Mucosa of rectum (tissue), 2 donors: ENCODE measurements around the gene SEMA3B.
A peak's percentile ranks its signal among the peaks of the same experiment; 100 is the strongest.

ENCODE experiments used
- H3K27ac ChIP-seq, 2 donors: one replicate each; pipeline ENCODE4 v1.7.0; 2013; ENCODE audit warnings: inconsistent platforms in 2 of 2, low read depth in 2 of 2, low read length in 2 of 2
- H3K27me3 ChIP-seq, 2 donors: one replicate each; pipeline ENCODE4 v1.7.0; 2013; ENCODE audit warnings: low read length in 2 of 2; ENCODE audit not compliant: control insufficient read depth in 2 of 2, insufficient read depth in 2 of 2
- H3K36me3 ChIP-seq, 2 donors: one replicate each; pipeline ENCODE4 v1.7.0; 2013; ENCODE audit warnings: low read length in 2 of 2; ENCODE audit not compliant: control insufficient read depth in 2 of 2, insufficient read depth in 2 of 2
- H3K4me1 ChIP-seq, 2 donors: one replicate each; pipeline ENCODE4 v1.7.0; 2013; ENCODE audit warnings: low read length in 2 of 2, mild to moderate bottlenecking in 1 of 2; ENCODE audit not compliant: control insufficient read depth in 2 of 2, insufficient read depth in 2 of 2
- H3K4me3 ChIP-seq, 2 donors: one replicate each; pipeline ENCODE4 v1.7.0; 2013; ENCODE audit warnings: low read length in 2 of 2
- H3K9ac ChIP-seq, 2 donors: one replicate each; pipeline ENCODE4 v1.7.0; 2013; ENCODE audit warnings: low read length in 2 of 2, low read depth in 1 of 2, mild to moderate bottlenecking in 1 of 2
- H3K9me3 ChIP-seq, 2 donors: one replicate each; pipeline ENCODE4 v1.7.0; 2013; ENCODE audit warnings: low read length in 2 of 2; ENCODE audit not compliant: control insufficient read depth in 2 of 2
- donor health status: healthy.
- donor health status: Normal muscosa, but diverticular disease.

SEMA3B gene

GRCh38 chr3:50320853-50321335 is 51.9 kb downstream of the SEMA3B start:
- Histone ChIP-seq H3K4me3 (peak overlapping the region; percentile 89 to 90), H3K9ac (peak overlapping the region; percentile 87 to 97), H3K27ac (peak overlapping the region; percentile 93 to 95), H3K36me3 (peaks cover 7 to 14% of the 10 kb centered on the region in 2 donors), H3K27me3 (no peaks in the 10 kb centered on the region), H3K9me3 (no peaks in the 10 kb centered on the region), H3K4me1 (peaks cover 55 to 59% of the 10 kb centered on the region in 2 donors)

GRCh38 chr3:50321336-50322114 is 52.6 kb downstream of the SEMA3B start:
- H3K27ac ChIP-seq: peak overlapping the region; percentile 93 to 95
- H3K9me3 ChIP-seq: no peaks in the 10 kb centered on the region
- peaks cover 51 to 54% of the 10 kb centered on the region in 2 donors for H3K4me1 ChIP-seq
- peak overlapping the region; percentile 87 to 97 for H3K9ac ChIP-seq
- H3K36me3 ChIP-seq: peaks cover 11 to 19% of the 10 kb centered on the region in 2 donors
- H3K27me3 ChIP-seq: no peaks in the 10 kb centered on the region
- H3K4me3 ChIP-seq: peak overlapping the region; percentile 89 to 90

- peaks cover 9 to 19% of the 10 kb centered on the region in 2 donors for H3K36me3 ChIP-seq
- peak overlapping the region; percentile 49 to 62 for H3K9ac ChIP-seq
- H3K27me3 ChIP-seq: no peaks in the 10 kb centered on the region
- peaks cover 49 to 52% of the 10 kb centered on the region in 2 donors for H3K4me1 ChIP-seq
- no peaks in the 10 kb centered on the region for H3K9me3 ChIP-seq
- H3K4me3 ChIP-seq: peak overlapping the region; percentile 89 to 90
- peak overlapping the region; percentile 93 to 95 for H3K27ac ChIP-seq
Measured at GRCh38 chr3:50322115-50322385, 53.1 kb downstream of the SEMA3B start.

- peaks cover 9 to 19% of the 10 kb centered on the region in 2 donors for H3K36me3 ChIP-seq
- peak within 1 kb of the TSS; percentile 93 to 95 for H3K27ac ChIP-seq
- peaks cover 49 to 52% of the 10 kb centered on the region in 2 donors for H3K4me1 ChIP-seq
- no peaks in the 10 kb centered on the region for H3K27me3 ChIP-seq
- peak within 1 kb of the TSS; percentile 87 to 97 for H3K9ac ChIP-seq
- peak within 1 kb of the TSS; percentile 89 to 90 for H3K4me3 ChIP-seq
- H3K9me3 ChIP-seq: no peaks in the 10 kb centered on the region
Measured at GRCh38 chr3:50322386-50323091, 53.6 kb downstream of the SEMA3B start, which contains the start of gene HYAL2. Gene HYAL2, minus strand, starts transcription at chr3:50322745. Its CDS starts 2,256 bp downstream, at chr3:50320489.

GRCh38 chr3:50323092-50323600 is 54.2 kb downstream of the SEMA3B start:
- Histone ChIP-seq H3K9me3 (no peaks in the 10 kb centered on the region), H3K27ac (peak overlapping the region; percentile 93 to 95), H3K36me3 (peaks cover 9 to 17% of the 10 kb centered on the region in 2 donors), H3K9ac (peak overlapping the region; percentile 49 to 62), H3K4me3 (no peak overlapping the region), H3K4me1 (peaks cover 44 to 48% of the 10 kb centered on the region in 2 donors), H3K27me3 (no peaks in the 10 kb centered on the region)

GRCh38 chr3:50323614-50324199 is 54.8 kb downstream of the SEMA3B start:
- peaks cover 44 to 47% of the 10 kb centered on the region in 2 donors for H3K4me1 ChIP-seq
- no peak overlapping the region for H3K9ac ChIP-seq
- H3K27ac ChIP-seq: peak overlapping the region; percentile 59 to 93
- no peaks in the 10 kb centered on the region for H3K9me3 ChIP-seq
- peaks cover 9 to 17% of the 10 kb centered on the region in 2 donors for H3K36me3 ChIP-seq
- H3K27me3 ChIP-seq: no peaks in the 10 kb centered on the region
- no peak overlapping the region for H3K4me3 ChIP-seq

- H3K9me3 ChIP-seq: no peaks in the 10 kb centered on the region
- no peaks in the 10 kb centered on the region for H3K27me3 ChIP-seq
- H3K9ac ChIP-seq: peak overlapping the region in 1 of 2 donors; percentile 3
- no peak overlapping the region for H3K4me3 ChIP-seq
- H3K36me3 ChIP-seq: peaks cover 12 to 17% of the 10 kb centered on the region in 2 donors
- peaks cover 37 to 40% of the 10 kb centered on the region in 2 donors for H3K4me1 ChIP-seq
- peak overlapping the region; percentile 24 to 59 for H3K27ac ChIP-seq
Measured at GRCh38 chr3:50324351-50325112, 55.6 kb downstream of the SEMA3B start.

- H3K9me3 ChIP-seq: no peaks in the 10 kb centered on the region
- H3K4me1 ChIP-seq: peaks cover 31 to 35% of the 10 kb centered on the region in 2 donors
- H3K4me3 ChIP-seq: no peak overlapping the region
- no peak overlapping the region for H3K9ac ChIP-seq
- H3K27me3 ChIP-seq: no peaks in the 10 kb centered on the region
- no peak overlapping the region for H3K27ac ChIP-seq
- peaks cover 16 to 19% of the 10 kb centered on the region in 2 donors for H3K36me3 ChIP-seq
Measured at GRCh38 chr3:50325113-50325480, 56.1 kb downstream of the SEMA3B start.

- no peaks in the 10 kb centered on the region for H3K27me3 ChIP-seq
- H3K4me3 ChIP-seq: no peak overlapping the region
- no peak overlapping the region for H3K27ac ChIP-seq
- peaks cover 26 to 30% of the 10 kb centered on the region in 2 donors for H3K4me1 ChIP-seq
- H3K36me3 ChIP-seq: peaks cover 22 to 24% of the 10 kb centered on the region in 2 donors
- no peak overlapping the region for H3K9ac ChIP-seq
- H3K9me3 ChIP-seq: no peaks in the 10 kb centered on the region
Measured at GRCh38 chr3:50325497-50326181, 56.7 kb downstream of the SEMA3B start.
